HEK293T (cell line): ENCODE results near the gene TBC1D1.

Source experiments
- FOXK2 ChIP-seq: fragments of 450-650 bp; IDR thresholded peaks from 2 replicates; pipeline ENCODE4 v1.6.1; 2016; ENCODE audit warnings: mild to moderate bottlenecking
- HDGF ChIP-seq: fragments of 450-650 bp; IDR thresholded peaks from 2 replicates; pipeline ENCODE4 v1.6.1; 2017; ENCODE audit warnings: antibody characterized with exemption, borderline replicate concordance
- LEF1 ChIP-seq: fragments of 450-650 bp; IDR thresholded peaks from 2 replicates; pipeline ENCODE4 v1.6.1; 2017; ENCODE audit warnings: mild to moderate bottlenecking, borderline replicate concordance
- SP1 ChIP-seq: fragments of 450-650 bp; IDR thresholded peaks from 2 replicates; pipeline ENCODE4 v1.6.1; 2017
- SUZ12 ChIP-seq: fragments of 450-650 bp; IDR thresholded peaks from 2 replicates; pipeline ENCODE4 v1.6.1; 2016; ENCODE audit warnings: mild to moderate bottlenecking
- TARDBP ChIP-seq: fragments of 450-650 bp; IDR thresholded peaks from 2 replicates; pipeline ENCODE4 v1.6.1; 2016
- ZNF384 ChIP-seq: fragments of 450-650 bp; IDR thresholded peaks from 2 replicates; pipeline ENCODE4 v1.6.1; 2016

GRCh38 chr4:38095691-38096090, 204.8 kb downstream of the TBC1D1 start:
- TF ChIP-seq HDGF (no peak), SUZ12 (no peak), TARDBP (no peak), SP1 (no peak), ZNF384 (no peak), FOXK2 (no peak), LEF1 (no peak)
